Measurements from ENCODE around the gene OR2D2. TPM values are rescaled to one million over a fixed set of nuclear protein-coding genes. Genes with fewer than 3 reads are reported as not detected.
"Not testable (repeated sequence)": the region's sequence is repeated elsewhere in the genome, so short reads cannot be mapped to it uniquely, and the experiment has no call there.

OR2D2 gene
- total and polyA plus RNA-seq, 2 of the 13 experiments (the other 11 are each of a cell fraction or from before 2014, with no cell fraction given), result not detected

- TF ChIP-seq HBP1 (CRISPR knock-in tag; IDR thresholded peaks at IDR 0.05; ENCODE audit: low read depth) (no peak), GLI4 (CRISPR knock-in tag; IDR thresholded peaks at IDR 0.05; ENCODE audit: borderline replicate concordance) (no peak)
Measured at GRCh38 chr11:6889835-6890234, 2.5 kb downstream of the OR2D2 start (continued).

GRCh38 chr11:6888830-6889229 is 3.5 kb downstream of the OR2D2 start:
- Histone ChIP-seq H3K4me1 (ENCODE audit: insufficient read depth, low read length) (no peaks in the 10 kb centered on the region), H3K4me2 (ENCODE audit: low read depth, low read length) (no peak overlapping the region), H3K36me3 (replicated peaks in 1 of 2; ENCODE audit: control insufficient read depth in 1 of 2, insufficient read depth in 2 of 2, low read length in 2 of 2) (no peaks in the 10 kb centered on the region), H2AFZ (ENCODE audit: low read length) (no peak overlapping the region), H3K9ac (ENCODE audit: insufficient read depth, low read depth, low read length) (no peak overlapping the region), H3K9me3 (ENCODE audit: low read length) (no peaks in the 10 kb centered on the region), H3K27ac (ENCODE audit: extremely low read length, insufficient read depth, low read length) (no peak overlapping the region), H3K79me2 (ENCODE audit: insufficient read depth, low read length) (no peaks in the 10 kb centered on the region), H4K20me1 (ENCODE audit: insufficient read depth, low read length) (no peaks in the 10 kb centered on the region), H3K4me3 (replicated peaks in 1 of 3; ENCODE audit: insufficient read depth in 1 of 3, low read depth in 2 of 3, low read length in 3 of 3) (no peak overlapping the region), H3K27me3 (ENCODE audit: control insufficient read depth in 1 of 2, insufficient read depth in 2 of 2, low read length in 2 of 2) (no peaks in the 10 kb centered on the region)
- TF ChIP-seq KMT2A (CRISPR knock-in tag; IDR thresholded peaks at IDR 0.05), result no peak
- no peak for TF ChIP-seq ZNF609 (CRISPR knock-in tag; IDR thresholded peaks at IDR 0.05; ENCODE audit: borderline replicate concordance)
- in situ Hi-C loops (cut with HindIII; ENCODE audit: extremely low pct_ligation_motif_present, low pct_unique_long_range_greater_than_20kb) (no loop called here), intact Hi-C loops (cut with micrococcal nuclease; ENCODE audit: unreplicated experiment) (no loop called here)
- ATAC-seq (no peak), DNase-seq (ENCODE audit: low spot score) (no peak), FAIRE-seq (no peak)
- ChIA-PET CTCF (ENCODE audit: low intra/inter-chr PET ratio, low total read pairs) (no interaction called here), POLR2A (no interaction called here)
- WGBS (ENCODE audit: low lambda C conversion rate), result 20% methylated on average over 4 of the region's 4 CpGs
- BruUV-seq (replicated peaks), result no TSS peak

GRCh38 chr11:6887711-6888110 is 4.6 kb downstream of the OR2D2 start:
- WGBS (ENCODE audit: low lambda C conversion rate), result 23% methylated on average over 5 of the region's 5 CpGs
- not testable (repeated sequence) for BruUV-seq (replicated peaks)

More at GRCh38 chr11:6887711-6888110, 4.6 kb downstream of the OR2D2 start:
- CTCF ChIA-PET (ENCODE audit: low intra/inter-chr PET ratio, low total read pairs); H2AFZ ChIP-seq (ENCODE audit: low read length); H3K27ac ChIP-seq (ENCODE audit: extremely low read length, insufficient read depth, low read length); POLR2A ChIA-PET; H3K4me1 ChIP-seq (ENCODE audit: insufficient read depth, low read length); H3K4me2 ChIP-seq (ENCODE audit: low read depth, low read length); DNase-seq (ENCODE audit: low spot score); H3K9ac ChIP-seq (ENCODE audit: insufficient read depth, low read depth, low read length); FAIRE-seq; H3K9me3 ChIP-seq (ENCODE audit: low read length); in situ Hi-C loops (cut with HindIII; ENCODE audit: extremely low pct_ligation_motif_present, low pct_unique_long_range_greater_than_20kb); H3K27me3 ChIP-seq (ENCODE audit: control insufficient read depth in 1 of 2, insufficient read depth in 2 of 2, low read length in 2 of 2); H3K4me3 ChIP-seq (replicated peaks in 1 of 3; ENCODE audit: insufficient read depth in 1 of 3, low read depth in 2 of 3, low read length in 3 of 3); H4K20me1 ChIP-seq (ENCODE audit: insufficient read depth, low read length); H3K79me2 ChIP-seq (ENCODE audit: insufficient read depth, low read length); ATAC-seq; intact Hi-C loops (cut with micrococcal nuclease; ENCODE audit: unreplicated experiment); H3K36me3 ChIP-seq (replicated peaks in 1 of 2; ENCODE audit: control insufficient read depth in 1 of 2, insufficient read depth in 2 of 2, low read length in 2 of 2): not testable (repeated sequence)
